Liver (tissue), 3 donors: ENCODE measurements around the gene C4orf46.
A peak's percentile ranks its signal among the peaks of the same experiment; 100 is the strongest.

ENCODE experiments used
- ATF3 ChIP-seq: IDR thresholded peaks from 2 replicates; pipeline ENCODE4 v1.6.1; 2016; ENCODE audit warnings: antibody characterized with exemption
- CTCF ChIP-seq: fragments of 150-350 bp; IDR thresholded peaks from 2 replicates; pipeline ENCODE4 v1.5.1; 2017; ENCODE audit warnings: improper control_type of control experiment, low read depth, low read length; ENCODE audit not compliant: missing input control
- REST ChIP-seq: IDR thresholded peaks from 2 replicates; pipeline ENCODE4 v1.6.1; 2016; ENCODE audit warnings: antibody characterized with exemption, mild to moderate bottlenecking
- donor health status: healthy.
- donor health status: healthy.

GRCh38 chr4:158673633-158674032 is 1.9 kb upstream of the C4orf46 start:
- TF ChIP-seq CTCF, result no peak
- no peak for TF ChIP-seq ATF3
- peak; percentile 55 for TF ChIP-seq REST
